Body of pancreas (tissue), 4 donors: ENCODE results near the gene CCL4L2. TPM values are rescaled to one million over a fixed set of nuclear protein-coding genes. Genes with fewer than 3 reads are reported as not detected.
"Not testable (repeated sequence)": the region's sequence is repeated elsewhere in the genome, so short reads cannot be mapped to it uniquely, and the experiment has no call there.

Source experiments
- ATAC-seq: fragments of 150-250 bp; one replicate; pipeline ENCODE4 v1.9.1; 2016
- DNase-seq, 4 donors: peaks; one replicate each; pipeline ENCODE4 v3.0.0-alpha.2; 2019
- H3K27ac ChIP-seq, 4 donors: fragments of 200-600 bp; sonication (generic); 1 replicate in 3 of 4; 2 replicates in 1 of 4; pipeline versions ENCODE4 v1.5.1 to v1.6.1; 2016 to 2019; ENCODE audit warnings: mild to moderate bottlenecking in 1 of 4, mixed read lengths in 1 of 4, moderate library complexity in 1 of 4
- H3K27me3 ChIP-seq, 2 donors: fragments of 200-600 bp; sonication (generic); one replicate each; pipeline ENCODE4 v1.6.0; 2016; ENCODE audit warnings: mild to moderate bottlenecking in 1 of 2
- H3K36me3 ChIP-seq, 2 donors: fragments of 200-600 bp; sonication (generic); replicated peaks in 1 of 2; 2 replicates each; pipeline ENCODE4 v1.5.1; 2016; ENCODE audit warnings: low read depth in 2 of 2; ENCODE audit not compliant: insufficient read depth in 1 of 2
- H3K4me1 ChIP-seq: fragments of 200-600 bp; sonication (generic); one replicate; pipeline ENCODE4 v1.6.0; 2016
- H3K4me3 ChIP-seq, 2 donors: fragments of 200-600 bp; sonication (generic); 1 replicate in 1 of 2; 2 replicates in 1 of 2; pipeline ENCODE4 v1.5.1; 2016 to 2019
- H3K9me3 ChIP-seq, 3 donors: fragments of 200-600 bp; sonication (generic); 1 replicate in 2 of 3; 2 replicates in 1 of 3; pipeline ENCODE4 v1.5.1; 2016
- POLR2A ChIP-seq, 3 donors: fragments of 450-650 bp; IDR thresholded peaks; one replicate each; pipeline ENCODE4 v1.6.1; 2016; ENCODE audit warnings: antibody characterized with exemption in 3 of 3, mild to moderate bottlenecking in 2 of 3
- WGBS, 2 donors: methylation state at CpG; one replicate each; pipeline ENCODE4 v1.1.5; 2017; 5-methylcytosine and 5-hydroxymethylcytosine counted together
- intact Hi-C: fragments of 100-400 bp; cut with DNase I; formaldehyde crosslinking; loops from one replicate; pipeline ENCODE4 v1.15.1; 2023
- total RNA-seq, 2 donors: library from RNA; depleted of rRNA; stranded (reverse); fragments of >200 nt; gene quantifications; one replicate each; pipeline ENCODE4 v1.1.0, GENCODE V29; 2016
- TF ChIP-seq, protein P1 (sequence below), 7 experiments: fragments of 450-650 bp in 4 of 7; fragments of 200-600 bp in 3 of 7; sonication (generic) in 3 of 7; IDR thresholded peaks; one replicate each; pipeline ENCODE4 v1.5.1; 2016 to 2019; ENCODE audit warnings: antibody characterized with exemption in 7 of 7

The CCL4L2 gene
- total RNA-seq, 2 donors from 2014 or later = not detected

DNA sequence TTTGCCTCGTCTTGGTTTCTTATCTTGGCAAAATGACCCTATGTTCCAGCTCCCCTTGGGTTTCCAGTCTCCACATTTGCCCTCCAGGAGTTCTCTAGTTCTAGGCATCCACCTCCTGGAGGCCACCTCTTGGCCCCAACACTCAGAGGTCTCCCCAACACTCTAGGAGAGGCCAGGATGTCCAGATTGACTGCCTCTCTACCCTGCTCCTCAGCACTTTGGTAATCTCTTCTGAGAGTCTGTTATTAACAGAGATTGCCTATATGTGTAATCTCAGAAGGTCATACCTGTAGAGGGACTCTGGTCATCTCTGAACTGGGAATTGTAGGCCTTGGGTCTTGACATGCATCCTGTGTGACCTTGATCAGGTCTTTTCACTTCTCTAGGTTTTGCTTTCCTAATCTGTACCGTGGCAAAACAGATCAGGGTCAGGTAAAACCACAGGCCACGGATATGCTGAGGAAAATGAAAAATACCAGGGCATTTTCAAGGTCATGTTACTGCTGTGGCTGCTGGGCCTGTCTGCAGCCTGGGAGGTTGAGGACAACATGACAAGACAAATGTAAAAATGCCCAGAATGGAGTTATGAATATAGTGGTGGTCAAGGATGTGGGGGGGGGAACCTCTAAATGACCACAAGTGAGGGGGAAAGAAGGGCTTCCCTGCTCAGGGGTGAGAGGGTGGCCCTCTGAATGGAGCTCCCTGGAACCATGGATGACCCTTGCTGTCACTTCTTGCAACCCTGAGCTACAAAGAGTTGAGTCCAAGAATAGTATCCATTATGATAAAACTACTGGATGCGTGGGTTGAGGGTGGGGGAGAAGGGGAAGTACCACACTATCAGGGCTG lies 5.0 kb upstream of the CCL4L2 start:
- H3K27me3 ChIP-seq = no peaks in the 10 kb centered on the region
- H3K36me3 ChIP-seq = no peaks in the 10 kb centered on the region
- no peaks in the 10 kb centered on the region for H3K9me3 ChIP-seq
- H3K4me3 ChIP-seq = no peak overlapping the region
- no peak for TF ChIP-seq POLR2A (IDR thresholded peaks at IDR 0.05)
- TF ChIP-seq, protein P1, sequence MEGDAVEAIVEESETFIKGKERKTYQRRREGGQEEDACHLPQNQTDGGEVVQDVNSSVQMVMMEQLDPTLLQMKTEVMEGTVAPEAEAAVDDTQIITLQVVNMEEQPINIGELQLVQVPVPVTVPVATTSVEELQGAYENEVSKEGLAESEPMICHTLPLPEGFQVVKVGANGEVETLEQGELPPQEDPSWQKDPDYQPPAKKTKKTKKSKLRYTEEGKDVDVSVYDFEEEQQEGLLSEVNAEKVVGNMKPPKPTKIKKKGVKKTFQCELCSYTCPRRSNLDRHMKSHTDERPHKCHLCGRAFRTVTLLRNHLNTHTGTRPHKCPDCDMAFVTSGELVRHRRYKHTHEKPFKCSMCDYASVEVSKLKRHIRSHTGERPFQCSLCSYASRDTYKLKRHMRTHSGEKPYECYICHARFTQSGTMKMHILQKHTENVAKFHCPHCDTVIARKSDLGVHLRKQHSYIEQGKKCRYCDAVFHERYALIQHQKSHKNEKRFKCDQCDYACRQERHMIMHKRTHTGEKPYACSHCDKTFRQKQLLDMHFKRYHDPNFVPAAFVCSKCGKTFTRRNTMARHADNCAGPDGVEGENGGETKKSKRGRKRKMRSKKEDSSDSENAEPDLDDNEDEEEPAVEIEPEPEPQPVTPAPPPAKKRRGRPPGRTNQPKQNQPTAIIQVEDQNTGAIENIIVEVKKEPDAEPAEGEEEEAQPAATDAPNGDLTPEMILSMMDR (IDR thresholded peaks at IDR 0.05) = no peak
- peaks cover 15% of the 10 kb centered on the region for H3K4me1 ChIP-seq
- 59 to 60% methylated on average over 4 of the region's 4 CpGs for WGBS, 2 donors
- H3K27ac ChIP-seq = no peak overlapping the region
- DNase-seq = no peak
- intact Hi-C loops = no loop called here
- ATAC-seq = no peak

DNA sequence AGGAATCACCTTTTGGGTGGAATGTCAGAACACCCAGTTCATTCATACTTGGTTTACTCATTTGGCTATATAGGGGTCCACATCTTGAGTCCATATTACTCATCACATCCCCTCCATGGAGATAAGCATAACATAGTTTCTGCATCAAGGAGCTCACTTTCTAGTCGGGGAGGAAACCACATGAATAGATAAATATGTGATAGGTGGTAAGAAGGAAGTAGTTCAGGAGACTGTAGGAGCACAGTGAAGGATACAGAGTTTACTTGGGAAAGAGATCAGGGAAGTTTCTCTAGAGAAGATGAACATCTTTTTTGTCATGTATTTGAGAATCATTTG lies 4.4 kb upstream of the CCL4L2 start:
- H3K27ac ChIP-seq, H3K27me3 ChIP-seq, H3K9me3 ChIP-seq, H3K4me3 ChIP-seq, H3K36me3 ChIP-seq, DNase-seq, ATAC-seq, intact Hi-C loops: not testable (repeated sequence)
- WGBS, 2 donors = 18 to 65% methylated on average over 1 of the region's 1 CpG
- peaks cover 15% of the 10 kb centered on the region for H3K4me1 ChIP-seq

DNA sequence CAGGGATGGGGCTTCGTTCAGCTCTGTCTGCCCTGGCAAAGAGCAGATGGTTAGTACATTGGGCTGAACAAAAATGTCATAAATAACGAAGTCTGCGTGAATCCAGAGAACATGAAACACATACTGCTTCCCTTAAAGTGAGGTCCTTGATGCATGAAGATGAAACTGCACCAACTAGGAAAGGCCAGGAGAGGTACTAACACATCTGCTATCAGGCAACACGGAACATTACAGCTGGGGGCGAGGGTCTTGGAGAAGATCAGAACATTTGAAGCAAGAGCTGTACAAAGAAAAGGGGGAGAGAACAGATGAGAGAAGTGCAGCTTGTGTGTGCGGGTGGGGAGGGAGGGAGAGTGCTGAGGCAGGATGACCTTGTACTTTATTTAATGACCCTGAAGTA lies 3.5 kb upstream of the CCL4L2 start:
- ATAC-seq, H3K27ac ChIP-seq, H3K27me3 ChIP-seq, H3K9me3 ChIP-seq, H3K36me3 ChIP-seq, DNase-seq, intact Hi-C loops, H3K4me3 ChIP-seq: not testable (repeated sequence)
- 69 to 78% methylated on average over 6 of the region's 6 CpGs for whole genome bisulfite sequencing, 2 donors
- peaks cover 15% of the 10 kb centered on the region for H3K4me1 ChIP-seq

DNA sequence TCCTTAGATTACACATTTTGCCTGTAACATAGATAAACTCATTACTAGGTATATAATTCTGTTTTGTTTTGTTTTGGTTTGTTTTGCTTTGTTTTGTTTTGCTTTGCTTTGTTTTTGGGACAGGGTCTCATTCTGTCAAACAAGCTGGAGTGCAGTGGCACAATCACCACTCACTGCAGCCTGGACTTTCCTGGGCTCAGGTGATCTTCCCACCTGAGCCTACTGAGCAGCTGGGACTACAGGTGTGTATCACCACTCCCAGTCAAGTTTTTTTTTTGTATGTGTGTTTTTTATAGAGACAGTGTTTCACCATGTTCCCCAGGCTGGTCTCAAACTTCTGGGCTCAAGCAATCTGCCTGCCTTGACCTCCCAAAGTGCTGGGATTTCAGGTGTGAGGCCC lies 1.3 kb upstream of the CCL4L2 start:
- ATAC-seq (no peak), DNase-seq (no peak)
- no peaks in the 10 kb centered on the region for H3K36me3 ChIP-seq
- no peak overlapping the region for H3K4me3 ChIP-seq
- intact Hi-C loops = no loop called here
- no peak overlapping the region for H3K27ac ChIP-seq
- H3K9me3 ChIP-seq = no peaks in the 10 kb centered on the region
- TF ChIP-seq, protein P1 (IDR thresholded peaks at IDR 0.05) = no peak
- no peak for TF ChIP-seq POLR2A (IDR thresholded peaks at IDR 0.05)
- no peaks in the 10 kb centered on the region for H3K27me3 ChIP-seq
- peaks cover 11% of the 10 kb centered on the region for H3K4me1 ChIP-seq

DNA sequence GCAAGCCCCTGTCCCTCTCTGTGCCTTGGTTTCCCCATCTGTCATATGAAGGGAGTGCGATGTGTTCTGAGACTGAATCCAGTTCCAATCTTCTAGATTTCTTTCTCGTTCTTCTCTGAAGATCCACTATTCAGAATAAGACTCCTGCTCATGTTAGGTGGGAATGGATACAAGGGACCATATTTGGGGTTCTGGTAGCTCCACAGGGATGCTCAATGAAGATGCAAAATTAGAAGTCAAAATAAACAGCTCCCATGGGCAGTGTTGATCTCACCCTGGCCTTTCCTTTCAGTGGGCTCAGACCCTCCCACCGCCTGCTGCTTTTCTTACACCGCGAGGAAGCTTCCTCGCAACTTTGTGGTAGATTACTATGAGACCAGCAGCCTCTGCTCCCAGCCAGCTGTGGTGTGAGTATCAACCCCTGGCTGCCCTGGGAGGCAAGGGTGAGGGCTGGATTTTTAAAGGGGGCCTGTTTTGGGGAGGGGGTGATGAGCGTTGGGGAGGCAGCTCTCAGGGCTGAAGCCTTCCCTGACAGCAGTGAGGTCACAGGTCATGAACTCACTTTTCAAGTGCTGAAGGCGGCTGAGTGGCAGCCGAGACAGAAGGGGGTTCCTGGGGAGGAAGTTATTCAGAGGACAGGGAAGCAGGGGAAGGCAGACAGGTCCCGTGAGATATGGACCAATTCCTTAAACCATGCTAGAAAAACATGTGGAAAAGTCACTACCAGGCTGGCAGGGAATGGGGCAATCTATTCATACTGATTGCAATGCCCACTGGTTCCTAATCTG lies 815 bp downstream of the CCL4L2 start:
- H3K4me3 ChIP-seq, ATAC-seq, H3K4me1 ChIP-seq, H3K27ac ChIP-seq, DNase-seq, H3K36me3 ChIP-seq, H3K9me3 ChIP-seq, intact Hi-C loops, H3K27me3 ChIP-seq: not testable (repeated sequence)
- WGBS, 2 donors = 41 to 52% methylated on average over 10 of the region's 10 CpGs

DNA sequence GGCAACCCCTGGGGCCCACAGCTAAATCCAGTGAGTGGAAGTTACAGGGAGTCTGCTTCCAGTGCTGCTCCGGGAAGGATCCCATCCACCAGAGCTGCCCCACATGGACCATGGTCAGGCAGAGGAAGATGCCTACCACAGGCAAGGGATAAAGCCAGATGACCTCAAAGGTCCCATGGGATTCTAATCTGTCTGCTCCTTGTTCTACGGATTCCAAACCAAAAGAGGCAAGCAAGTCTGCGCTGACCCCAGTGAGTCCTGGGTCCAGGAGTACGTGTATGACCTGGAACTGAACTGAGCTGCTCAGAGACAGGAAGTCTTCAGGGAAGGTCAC lies 1.4 kb downstream of the CCL4L2 start:
- TF ChIP-seq POLR2A (IDR thresholded peaks at IDR 0.05) = no peak
- TF ChIP-seq, protein P1 (IDR thresholded peaks at IDR 0.05) = no peak
- intact Hi-C loops = no loop called here
- no peaks in the 10 kb centered on the region for H3K9me3 ChIP-seq
- no peak overlapping the region for H3K27ac ChIP-seq
- no peaks in the 10 kb centered on the region for H3K27me3 ChIP-seq
- DNase-seq = no peak
- no peaks in the 10 kb centered on the region for H3K36me3 ChIP-seq
- no peaks in the 10 kb centered on the region for H3K4me1 ChIP-seq
- no peak for ATAC-seq
- WGBS, 2 donors = 22 to 44% methylated on average over 4 of the region's 4 CpGs
- H3K4me3 ChIP-seq = no peak overlapping the region
